Mesenchymal stem cell (in vitro differentiated cells and primary cell): ENCODE data around the gene NHLRC2.
"Not testable (repeated sequence)": the region's sequence is repeated elsewhere in the genome, so short reads cannot be mapped to it uniquely, and the experiment has no call there.

ENCODE experiments used
- DNase-seq: peaks from one replicate; pipeline ENCODE4 v3.0.0-alpha.2; 2013
- H2AFZ ChIP-seq: one replicate; pipeline ENCODE4 v1.6.1; 2013; ENCODE audit warnings: low read depth, mild to moderate bottlenecking, control low read depth, inconsistent platforms, low read length, moderate library complexity
- H2AK5ac ChIP-seq: 2 replicates; pipeline ENCODE4 v1.6.1; 2013; ENCODE audit warnings: low read length, moderate library complexity, mild to moderate bottlenecking, inconsistent platforms; ENCODE audit not compliant: severe bottlenecking
- H2BK120ac ChIP-seq: one replicate; pipeline ENCODE4 v1.6.1; 2013; ENCODE audit warnings: low read depth, mild to moderate bottlenecking, inconsistent platforms, low read length, moderate library complexity
- H2BK12ac ChIP-seq, 2 experiments: one replicate each; pipeline ENCODE4 v1.6.1; 2013; ENCODE audit warnings: inconsistent platforms in 2 of 2, low read length in 2 of 2, mild to moderate bottlenecking in 2 of 2, moderate library complexity in 2 of 2, control low read depth in 1 of 2
- H2BK15ac ChIP-seq: one replicate; pipeline ENCODE4 v1.6.1; 2013; ENCODE audit warnings: mild to moderate bottlenecking, low read depth, inconsistent platforms; ENCODE audit not compliant: poor library complexity, severe bottlenecking
- H2BK5ac ChIP-seq: 2 replicates; pipeline ENCODE4 v1.6.1; 2013; ENCODE audit warnings: low read depth, mild to moderate bottlenecking, low read length, control low read depth, inconsistent platforms; ENCODE audit not compliant: poor library complexity, severe bottlenecking
- H3K14ac ChIP-seq, 2 experiments: one replicate each; pipeline ENCODE4 v1.6.1; 2013; ENCODE audit warnings: inconsistent platforms in 2 of 2, low read length in 2 of 2, control low read depth in 1 of 2, mild to moderate bottlenecking in 1 of 2, moderate library complexity in 1 of 2
- H3K18ac ChIP-seq, 2 experiments: one replicate each; pipeline ENCODE4 v1.6.1; 2013; ENCODE audit warnings: inconsistent platforms in 2 of 2, low read length in 2 of 2, control low read depth in 1 of 2, low read depth in 1 of 2, mild to moderate bottlenecking in 1 of 2
- H3K23ac ChIP-seq, 2 experiments: one replicate each; pipeline ENCODE4 v1.6.1; 2013; ENCODE audit warnings: inconsistent platforms in 2 of 2, low read length in 2 of 2, mild to moderate bottlenecking in 2 of 2, moderate library complexity in 2 of 2, control low read depth in 1 of 2
- H3K27ac ChIP-seq: 2 replicates; pipeline ENCODE4 v1.5.1; 2013; ENCODE audit warnings: mild to moderate bottlenecking, moderate library complexity, low read length, control low read depth, inconsistent platforms; ENCODE audit not compliant: poor library complexity, severe bottlenecking
- H3K27me3 ChIP-seq, 2 experiments: 2 replicates each; pipeline versions ENCODE4 v1.6.1 to v1.7.0; 2013; ENCODE audit warnings: low read length in 2 of 2, mild to moderate bottlenecking in 2 of 2, moderate library complexity in 2 of 2, control low read depth in 1 of 2, inconsistent platforms in 1 of 2; ENCODE audit not compliant: control insufficient read depth in 1 of 2, insufficient read depth in 1 of 2
- H3K36me3 ChIP-seq, 2 experiments: 2 replicates each; pipeline versions ENCODE4 v1.6.1 to v1.7.0; 2013; ENCODE audit warnings: low read length in 2 of 2, control low read depth in 1 of 2, inconsistent platforms in 1 of 2, low read depth in 1 of 2, mild to moderate bottlenecking in 1 of 2; ENCODE audit not compliant: insufficient read depth in 2 of 2, control insufficient read depth in 1 of 2
- H3K4ac ChIP-seq, 2 experiments: one replicate each; pipeline ENCODE4 v1.6.1; 2013; ENCODE audit warnings: inconsistent platforms in 2 of 2, low read length in 2 of 2, mild to moderate bottlenecking in 2 of 2, moderate library complexity in 2 of 2, control low read depth in 1 of 2, low read depth in 1 of 2
- H3K4me1 ChIP-seq: 2 replicates; pipeline ENCODE4 v1.6.1; 2013; ENCODE audit warnings: low read depth, low read length, control low read depth; ENCODE audit not compliant: control insufficient read depth, insufficient read depth
- H3K4me2 ChIP-seq: 2 replicates; pipeline ENCODE4 v1.6.1; 2013; ENCODE audit warnings: low read length, mild to moderate bottlenecking, inconsistent platforms; ENCODE audit not compliant: poor library complexity, severe bottlenecking
- H3K4me3 ChIP-seq, 2 experiments: 2 replicates each; pipeline versions ENCODE4 v1.5.1 to v1.7.0; 2013; ENCODE audit warnings: low read length in 2 of 2, mild to moderate bottlenecking in 2 of 2, control low read depth in 1 of 2, low read depth in 1 of 2; ENCODE audit not compliant: insufficient read depth in 1 of 2
- H3K79me1 ChIP-seq: replicated peaks from 2 replicates; pipeline ENCODE4 v1.6.1; 2013; ENCODE audit warnings: mild to moderate bottlenecking, control low read depth, low read length, inconsistent platforms; ENCODE audit not compliant: poor library complexity, severe bottlenecking
- H3K9ac ChIP-seq: 2 replicates; pipeline ENCODE4 v1.7.0; 2013; ENCODE audit warnings: mild to moderate bottlenecking, low read length, moderate library complexity
- H3K9me3 ChIP-seq: 2 replicates; pipeline ENCODE4 v1.7.0; 2013; ENCODE audit warnings: mild to moderate bottlenecking, low read length; ENCODE audit not compliant: control insufficient read depth
- H4K8ac ChIP-seq: one replicate; pipeline ENCODE4 v1.6.1; 2013; ENCODE audit warnings: inconsistent platforms, mild to moderate bottlenecking, low read length, moderate library complexity
- H4K91ac ChIP-seq: one replicate; pipeline ENCODE4 v1.6.1; 2013; ENCODE audit warnings: mild to moderate bottlenecking, low read length, inconsistent platforms
- WGBS: methylation state at CpG from one replicate; pipeline ENCODE4 v1.1.7; 2013; ENCODE audit warnings: mixed read lengths; 5-methylcytosine and 5-hydroxymethylcytosine counted together

NHLRC2 gene

DNA sequence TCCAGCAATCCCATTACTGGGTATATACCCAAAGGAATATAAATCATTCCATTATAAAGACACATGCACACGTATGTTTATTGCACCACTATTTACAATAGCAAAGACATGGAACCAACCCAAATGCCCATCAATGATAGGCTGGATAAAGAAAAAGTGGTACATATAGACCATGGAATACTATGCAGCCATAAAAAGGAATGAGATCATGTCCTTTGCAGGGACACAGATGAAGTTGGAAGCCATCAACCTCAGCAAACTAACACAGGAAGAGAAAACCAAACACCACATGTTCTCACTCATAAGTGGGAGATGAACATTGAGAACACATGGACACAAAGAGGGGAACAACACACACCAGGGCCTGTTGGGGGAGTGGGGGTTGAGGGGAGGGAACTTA is 39.8 kb upstream of the NHLRC2 start:
- not testable (repeated sequence) for H3K14ac ChIP-seq, H4K8ac ChIP-seq, H2BK120ac ChIP-seq, H2AK5ac ChIP-seq, H3K4me2 ChIP-seq, H3K9me3 ChIP-seq, H3K79me1 ChIP-seq, H3K27ac ChIP-seq, H3K18ac ChIP-seq, H2BK12ac ChIP-seq, H3K4me3 ChIP-seq, H3K4ac ChIP-seq, H2BK5ac ChIP-seq, H3K4me1 ChIP-seq, H2AFZ ChIP-seq, H3K9ac ChIP-seq, H3K27me3 ChIP-seq, H2BK15ac ChIP-seq, DNase-seq, H4K91ac ChIP-seq, H3K36me3 ChIP-seq, H3K23ac ChIP-seq
- WGBS = 100% methylated on average over 1 of the region's 1 CpG

DNA sequence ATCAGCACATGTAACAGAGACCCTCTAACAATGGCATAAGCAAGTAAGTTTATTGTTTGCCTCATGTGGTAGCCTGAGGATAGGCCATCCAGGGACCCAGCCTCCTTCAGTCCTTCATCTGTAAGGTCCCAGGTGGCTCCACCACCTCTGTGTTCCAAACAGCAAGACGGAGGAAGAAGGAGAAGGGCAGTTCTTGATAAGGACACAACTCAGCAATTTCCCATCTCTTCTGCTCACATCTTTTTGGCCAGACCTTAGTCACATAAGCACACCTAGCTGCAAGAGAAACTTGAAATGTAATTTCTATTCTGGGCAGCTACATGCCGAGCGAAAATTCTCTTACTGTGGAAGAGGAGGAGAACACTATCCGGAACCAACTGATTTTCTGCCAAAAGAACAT is 34.5 kb upstream of the NHLRC2 start:
- Histone ChIP-seq H3K27me3 (peaks cover 0 to 12% of the 10 kb centered on the region in 2 experiments), H3K4ac (no peak overlapping the region), H2BK120ac (no peak overlapping the region), H2BK12ac (no peak overlapping the region), H3K9me3 (no peaks in the 10 kb centered on the region), H3K79me1 (no peaks in the 10 kb centered on the region), H3K4me3 (no peak overlapping the region), H2BK15ac (no peak overlapping the region), H2AK5ac (no peak overlapping the region), H3K27ac (no peak overlapping the region), H3K4me1 (no peaks in the 10 kb centered on the region), H3K18ac (no peak overlapping the region), H2BK5ac (no peak overlapping the region), H3K14ac (no peak overlapping the region), H3K36me3 (no peaks in the 10 kb centered on the region), H3K4me2 (no peak overlapping the region), H2AFZ (no peak overlapping the region), H4K91ac (no peak overlapping the region), H3K23ac (no peak overlapping the region), H3K9ac (no peak overlapping the region), H4K8ac (no peak overlapping the region)
- 100% methylated on average over 4 of the region's 4 CpGs for WGBS
- no peak for DNase-seq

DNA sequence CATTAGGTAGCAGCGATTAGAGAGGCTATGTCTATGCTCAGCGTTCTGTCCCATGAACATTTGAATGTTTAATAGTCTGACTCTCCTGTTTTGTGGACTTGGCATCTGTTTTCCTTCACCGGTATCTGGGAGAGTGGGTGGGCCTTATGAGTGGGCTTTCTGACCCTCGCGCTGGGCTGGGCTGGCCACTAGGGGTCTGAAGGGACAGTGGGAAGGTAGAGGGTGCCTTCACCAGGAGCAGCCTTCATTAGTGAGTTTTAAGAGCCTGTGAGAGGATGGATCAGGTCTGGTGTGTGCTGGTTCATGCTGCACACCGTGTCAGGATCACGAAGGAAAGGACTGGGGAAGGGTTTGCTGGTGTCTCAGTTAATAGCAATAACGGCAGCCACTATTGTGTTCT is 34.0 kb upstream of the NHLRC2 start:
- Histone ChIP-seq H3K4ac (no peak overlapping the region), H3K27ac (no peak overlapping the region), H3K9me3 (no peaks in the 10 kb centered on the region), H3K18ac (no peak overlapping the region), H4K8ac (no peak overlapping the region), H2BK12ac (no peak overlapping the region), H4K91ac (no peak overlapping the region), H2BK120ac (no peak overlapping the region), H3K14ac (no peak overlapping the region), H3K4me3 (no peak overlapping the region), H2AFZ (no peak overlapping the region), H2BK15ac (no peak overlapping the region), H3K23ac (no peak overlapping the region), H3K27me3 (peaks cover 0 to 12% of the 10 kb centered on the region in 2 experiments), H3K9ac (no peak overlapping the region), H2BK5ac (no peak overlapping the region), H3K4me2 (no peak overlapping the region), H3K79me1 (no peaks in the 10 kb centered on the region), H3K4me1 (no peaks in the 10 kb centered on the region), H2AK5ac (no peak overlapping the region), H3K36me3 (no peaks in the 10 kb centered on the region)
- DNase-seq = no peak
- 64% methylated on average over 8 of the region's 8 CpGs for WGBS

DNA sequence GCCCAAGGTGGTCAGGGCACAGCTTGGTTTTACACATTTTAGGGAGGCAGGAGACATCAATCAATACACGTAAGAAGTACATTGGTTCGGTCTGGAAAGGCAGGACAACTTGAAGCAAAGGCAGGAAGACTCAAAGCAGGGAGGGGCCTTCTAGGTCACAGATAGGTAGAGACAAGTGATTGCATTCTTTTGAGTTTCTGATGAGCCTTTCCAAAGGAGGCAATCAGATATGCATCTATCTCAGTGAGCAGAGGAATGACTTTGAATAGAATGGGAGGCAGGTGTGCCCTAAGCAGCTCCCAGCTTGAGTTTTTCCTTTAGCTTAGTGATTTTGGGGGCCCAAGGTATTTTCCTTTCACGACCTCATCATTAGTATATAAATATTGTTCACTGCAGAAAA is 33.2 kb upstream of the NHLRC2 start:
- H2BK15ac ChIP-seq, H3K27me3 ChIP-seq, H2BK12ac ChIP-seq, H3K4me3 ChIP-seq, H3K9ac ChIP-seq, H3K27ac ChIP-seq, H3K18ac ChIP-seq, H3K23ac ChIP-seq, H3K4me1 ChIP-seq, H2BK5ac ChIP-seq, DNase-seq, H3K4ac ChIP-seq, H3K79me1 ChIP-seq, H3K14ac ChIP-seq, H3K4me2 ChIP-seq, H3K36me3 ChIP-seq, H4K91ac ChIP-seq, H2AK5ac ChIP-seq, H4K8ac ChIP-seq, H3K9me3 ChIP-seq, H2AFZ ChIP-seq, H2BK120ac ChIP-seq: not testable (repeated sequence)
- 37% methylated on average over 2 of the region's 3 CpGs for WGBS
